Bronchial epithelial cell (primary cell): ENCODE results near the gene SRD5A1. TPM values are rescaled to one million over a fixed set of nuclear protein-coding genes. Genes with fewer than 3 reads are reported as not detected.

ENCODE experiments used
- DNase-seq: peaks from one replicate; pipeline ENCODE4 v3.0.0-alpha.2; 2010; ENCODE audit warnings: low read depth
- FAIRE-seq: peaks from 2 replicates; lab custom pipeline; 2011; peaks lifted over from hg19 to GRCh38; lab: Jason Lieb, UNC
- H3K27me3 ChIP-seq: 2 replicates; pipeline ENCODE4 v1.5.1; 2011; ENCODE audit warnings: low read length; ENCODE audit not compliant: control insufficient read depth, insufficient read depth
- H3K36me3 ChIP-seq: 2 replicates; pipeline ENCODE4 v1.5.1; 2011; ENCODE audit warnings: low read length; ENCODE audit not compliant: control insufficient read depth, insufficient read depth
- H3K4me3 ChIP-seq: 2 replicates; pipeline ENCODE4 v1.5.1; 2011; ENCODE audit warnings: mild to moderate bottlenecking, low read depth, low read length, control low read depth
- CTCF ChIP-seq: IDR thresholded peaks from 2 replicates; pipeline ENCODE4 v1.5.1; 2011; ENCODE audit warnings: mild to moderate bottlenecking, moderate library complexity, low read length, control low read depth, inconsistent platforms; ENCODE audit not compliant: insufficient read depth, severe bottlenecking
- total RNA-seq: library from RNA; depleted of rRNA; stranded (reverse); fragments of >200 nt; gene quantifications from 2 replicates; pipeline ENCODE4 v1.2.1, GENCODE V29; 2014

The SRD5A1 gene
- total RNA-seq, 1 donor from 2014 or later, result 24.0 TPM

DNA sequence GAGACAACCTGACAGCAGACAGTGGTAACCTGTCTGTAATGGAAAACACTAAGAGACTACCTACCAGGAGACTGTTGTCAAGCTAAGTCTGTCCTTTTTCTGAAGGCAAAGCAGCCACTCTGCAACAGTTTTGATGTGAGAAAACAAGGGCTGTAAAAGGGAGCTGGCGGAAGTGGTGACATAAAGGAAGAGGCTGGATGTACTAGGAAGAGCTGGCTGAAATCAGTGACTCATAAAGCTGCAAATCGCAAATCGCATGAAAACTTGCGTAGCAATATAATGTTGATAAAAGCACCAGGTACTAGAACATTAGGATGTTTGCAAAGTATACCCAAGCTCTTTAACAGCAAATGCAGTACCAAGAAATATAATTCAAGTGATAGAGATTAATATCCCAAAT, 1.8 kb upstream of the SRD5A1 start:
- H3K27me3 ChIP-seq, result no peaks in the 10 kb centered on the region
- no peak for TF ChIP-seq CTCF
- FAIRE-seq (no peak), DNase-seq (no peak)
- H3K36me3 ChIP-seq, result peaks cover 4% of the 10 kb centered on the region
- H3K4me3 ChIP-seq, result no peak overlapping the region

- no peak for TF ChIP-seq CTCF
- Histone ChIP-seq H3K27me3 (no peaks in the 10 kb centered on the region), H3K4me3 (peak overlapping the region; percentile 73), H3K36me3 (peaks cover 4% of the 10 kb centered on the region)
- FAIRE-seq (no peak), DNase-seq (peak; percentile 27)
These were observed 834 bp upstream of the SRD5A1 start for GRCh38 chr5:6632324-6632887.

DNA sequence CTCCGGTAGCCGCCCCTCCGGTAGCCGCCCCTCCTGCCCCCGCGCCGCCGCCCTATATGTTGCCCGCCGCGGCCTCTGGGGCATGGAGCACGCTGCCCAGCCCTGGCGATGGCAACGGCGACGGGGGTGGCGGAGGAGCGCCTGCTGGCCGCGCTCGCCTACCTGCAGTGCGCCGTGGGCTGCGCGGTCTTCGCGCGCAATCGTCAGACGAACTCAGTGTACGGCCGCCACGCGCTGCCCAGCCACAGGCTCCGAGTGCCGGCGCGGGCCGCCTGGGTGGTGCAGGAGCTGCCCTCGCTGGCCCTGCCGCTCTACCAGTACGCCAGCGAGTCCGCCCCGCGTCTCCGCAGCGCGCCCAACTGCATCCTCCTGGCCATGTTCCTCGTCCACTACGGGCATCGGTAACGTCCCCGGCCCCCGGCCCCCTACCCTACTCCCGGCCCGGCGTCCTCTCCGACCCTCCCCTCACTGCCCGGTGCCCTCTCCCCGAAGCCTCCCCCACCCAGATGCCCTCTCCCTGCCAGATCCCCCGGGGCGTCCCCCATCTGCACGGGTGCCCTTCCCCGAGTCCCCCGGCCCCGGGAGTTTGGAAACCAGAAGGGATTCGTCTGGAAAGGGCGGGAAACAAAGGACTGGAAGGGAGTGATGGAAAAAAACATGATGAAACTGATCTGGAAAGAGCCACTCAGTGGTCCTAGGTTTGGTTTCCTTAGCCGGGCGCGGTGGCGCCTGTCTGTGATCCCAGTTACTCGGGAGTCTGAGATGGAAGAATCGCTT, 417 bp downstream of the SRD5A1 start:
- TF ChIP-seq CTCF, result peak; percentile 5
- FAIRE-seq (no peak), DNase-seq (peak; percentile 3)
- H3K27me3 ChIP-seq, result no peaks in the 10 kb centered on the region
- peaks cover 4% of the 10 kb centered on the region for H3K36me3 ChIP-seq
- peak overlapping the region; percentile 73 for H3K4me3 ChIP-seq

DNA sequence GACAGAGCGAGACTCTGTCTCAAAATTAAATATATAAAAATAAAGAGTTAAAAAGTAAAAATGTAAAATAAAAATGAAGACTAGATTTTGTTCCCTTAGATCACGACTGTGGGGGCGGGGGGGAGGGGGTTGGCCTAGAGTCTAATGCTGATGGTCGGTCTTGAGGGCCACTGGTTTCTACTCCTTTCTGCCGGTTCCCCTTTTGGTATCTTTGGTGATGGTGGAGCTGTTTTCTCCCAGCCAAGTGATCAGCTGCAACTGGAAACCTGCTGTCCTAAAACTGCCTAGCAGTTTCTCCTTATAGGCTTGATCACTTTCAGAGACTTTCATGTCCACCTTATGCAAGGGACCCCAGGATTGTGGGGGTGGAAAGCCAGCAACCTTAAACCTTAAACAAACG, 1.1 kb downstream of the SRD5A1 start:
- no peak for FAIRE-seq

DNA sequence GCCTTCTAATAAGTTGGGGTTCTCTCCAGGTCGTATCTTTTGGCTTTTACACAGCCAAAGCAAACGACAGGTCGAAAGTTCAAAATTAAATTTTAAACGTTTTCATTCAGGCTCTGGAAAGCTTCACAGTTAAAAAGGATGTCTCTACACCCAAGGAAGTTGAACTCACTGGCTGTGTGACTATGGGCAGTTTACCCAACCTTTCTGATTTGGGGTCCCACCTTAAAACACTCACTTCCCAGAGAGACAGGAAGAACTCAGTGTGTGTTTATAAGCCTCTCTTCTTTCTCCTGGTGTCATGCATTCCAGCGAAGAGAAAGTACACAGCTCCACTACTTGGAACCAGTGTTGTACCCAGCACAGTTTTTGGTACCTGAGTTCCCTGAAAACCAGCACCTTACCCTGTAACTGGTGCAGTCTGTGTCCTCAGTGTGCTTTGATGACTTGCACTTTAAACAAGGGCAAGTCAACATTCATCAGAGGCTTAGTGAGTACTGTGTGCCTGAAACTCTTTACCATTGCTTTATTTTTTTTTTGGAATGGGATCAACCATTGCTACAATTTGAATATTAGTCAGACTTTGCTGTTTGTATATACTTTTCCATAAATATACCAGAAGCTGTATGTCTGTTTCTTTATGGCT, 1.7 kb downstream of the SRD5A1 start:
- no peak for TF ChIP-seq CTCF
- peak overlapping the region; percentile 73 for H3K4me3 ChIP-seq
- FAIRE-seq (no peak), DNase-seq (peak; percentile 20)
- H3K36me3 ChIP-seq, result peaks cover 2% of the 10 kb centered on the region
- H3K27me3 ChIP-seq, result no peaks in the 10 kb centered on the region

More for the DNA sequence above, 1.1 kb downstream of the SRD5A1 start:
- TF ChIP-seq CTCF, result no peak
- peak; percentile 1 for DNase-seq
- Histone ChIP-seq H3K27me3 (no peaks in the 10 kb centered on the region), H3K4me3 (peak overlapping the region; percentile 73), H3K36me3 (peaks cover 3% of the 10 kb centered on the region)
